Embryonic facial prominence (tissue), 1 donor: Measurements from ENCODE around the gene CCDC70.
"Not testable (repeated sequence)": the region's sequence is repeated elsewhere in the genome, so short reads cannot be mapped to it uniquely, and the experiment has no call there.

Source experiments
- DNase-seq: peaks from one replicate; pipeline ENCODE4 v3.0.0-alpha.2; 2016; ENCODE audit errors: extremely low spot score

Gene CCDC70

DNA sequence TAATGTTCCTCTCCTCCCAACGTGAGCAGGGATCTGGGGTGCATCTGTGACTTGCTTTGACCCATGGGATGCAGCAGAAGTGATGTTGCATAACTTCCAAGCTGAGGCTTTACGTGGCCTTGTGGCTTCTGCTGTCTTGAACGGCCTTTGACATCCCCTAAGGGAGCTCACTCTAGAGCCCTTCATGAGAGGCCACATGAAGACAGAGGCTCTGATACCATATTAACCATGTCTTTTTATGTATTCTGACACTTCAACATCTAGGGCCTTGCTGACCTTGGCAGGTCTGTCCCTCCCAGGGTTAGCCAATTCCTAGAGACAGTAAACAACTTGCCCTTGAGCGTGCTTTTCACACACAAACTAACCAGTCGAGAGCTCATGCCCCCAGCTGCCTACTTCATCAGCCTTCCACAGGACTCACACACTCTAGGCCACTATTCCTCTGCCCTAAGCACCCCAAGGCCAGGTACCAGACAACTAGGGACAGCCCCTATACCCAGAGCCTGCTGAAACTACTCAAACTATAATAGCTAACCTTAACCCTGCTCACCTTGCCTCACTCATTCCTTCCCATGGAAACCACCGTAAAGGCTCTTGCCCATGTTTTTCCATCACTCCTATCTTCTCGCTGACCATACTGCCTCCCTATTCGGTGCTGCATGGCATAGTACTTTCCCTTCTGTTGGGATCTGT lies 45.4 kb downstream of the CCDC70 start:
- DNase-seq = no peak

GRCh38 chr13:51909265-51909664 lies 47.5 kb downstream of the CCDC70 start:
- not testable (repeated sequence) for DNase-seq

DNA sequence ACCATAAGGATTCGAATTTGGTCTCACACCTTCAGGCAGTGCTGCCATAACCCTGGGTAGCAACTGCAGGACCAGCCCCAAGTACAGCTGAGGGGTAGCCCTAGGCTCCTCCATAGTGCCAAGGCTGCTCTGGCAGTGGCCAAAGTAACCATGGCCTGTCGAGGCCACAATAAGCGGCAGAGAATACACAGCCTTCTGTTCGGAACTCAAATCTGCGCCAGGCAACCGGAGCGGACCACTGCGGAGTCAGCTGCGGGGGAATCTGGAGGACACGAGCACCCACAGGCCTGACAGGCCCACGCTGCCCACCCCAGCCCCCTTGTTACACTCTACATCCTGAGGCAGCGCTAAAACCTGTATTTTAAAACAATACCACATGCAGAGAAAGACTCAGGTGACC lies 48.7 kb downstream of the CCDC70 start:
- no peak for DNase-seq

DNA sequence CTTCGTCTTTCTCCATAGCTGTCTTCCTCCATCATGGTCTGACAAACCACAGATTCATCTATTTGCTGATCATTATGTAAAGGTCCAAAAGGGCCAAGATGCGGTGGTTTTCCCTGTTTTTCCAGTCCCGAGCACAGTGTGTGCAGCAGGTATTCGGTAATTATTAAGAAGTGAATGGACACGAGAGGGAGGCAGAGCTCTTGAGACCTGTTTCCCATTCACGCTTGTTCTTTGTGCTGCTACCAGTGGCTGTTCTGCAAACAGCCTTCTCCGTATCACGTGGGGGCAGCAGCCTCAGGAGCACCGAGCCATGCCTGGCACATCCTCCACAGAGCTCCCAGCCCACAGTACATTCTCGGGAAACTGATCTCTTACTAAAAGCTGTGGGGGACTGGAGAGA lies 50.3 kb downstream of the CCDC70 start:
- no peak for DNase-seq

GRCh38 chr13:51912511-51913225 lies 50.9 kb downstream of the CCDC70 start:
- no peak for DNase-seq

GRCh38 chr13:51913421-51914136 lies 51.8 kb downstream of the CCDC70 start:
- no peak for DNase-seq

GRCh38 chr13:51914137-51914493 lies 52.3 kb downstream of the CCDC70 start:
- no peak for DNase-seq
